ENCODE data around the gene KHDRBS2.

DNA sequence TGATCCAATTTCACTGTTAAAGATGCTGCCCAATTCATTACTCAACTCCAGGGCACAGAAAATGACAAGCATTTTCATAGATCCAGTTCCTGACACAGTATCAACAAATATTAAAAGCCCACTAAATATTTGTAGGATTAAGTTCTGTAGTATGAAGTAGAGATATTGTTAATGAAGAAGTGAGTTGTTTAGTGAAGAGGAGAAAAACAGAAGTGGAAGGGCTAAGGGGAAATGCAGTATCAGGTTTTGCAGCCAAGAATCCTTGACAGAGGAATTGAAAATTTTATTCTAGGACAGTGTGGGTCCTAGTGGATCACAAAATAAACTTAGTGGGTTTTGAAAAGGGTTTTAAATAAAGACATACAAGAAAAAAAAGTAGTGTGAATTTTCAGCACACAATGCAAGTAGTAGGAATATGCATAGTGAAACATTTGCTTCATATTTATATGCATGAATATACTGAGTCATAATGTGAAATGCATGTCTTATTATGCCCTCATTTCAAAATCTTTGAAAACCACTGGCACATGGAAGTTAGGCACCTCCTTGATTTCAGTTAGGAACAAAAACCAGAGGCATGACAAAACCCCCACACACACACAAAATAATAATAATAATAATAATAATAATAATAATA is 338.6 kb downstream of the KHDRBS2 start:
- TF ChIP-seq EZH2 (IDR thresholded peaks at IDR 0.05; ENCODE audit: borderline replicate concordance, low read depth, low read length, severe bottlenecking), result no peak
- TF ChIP-seq, protein P1, sequence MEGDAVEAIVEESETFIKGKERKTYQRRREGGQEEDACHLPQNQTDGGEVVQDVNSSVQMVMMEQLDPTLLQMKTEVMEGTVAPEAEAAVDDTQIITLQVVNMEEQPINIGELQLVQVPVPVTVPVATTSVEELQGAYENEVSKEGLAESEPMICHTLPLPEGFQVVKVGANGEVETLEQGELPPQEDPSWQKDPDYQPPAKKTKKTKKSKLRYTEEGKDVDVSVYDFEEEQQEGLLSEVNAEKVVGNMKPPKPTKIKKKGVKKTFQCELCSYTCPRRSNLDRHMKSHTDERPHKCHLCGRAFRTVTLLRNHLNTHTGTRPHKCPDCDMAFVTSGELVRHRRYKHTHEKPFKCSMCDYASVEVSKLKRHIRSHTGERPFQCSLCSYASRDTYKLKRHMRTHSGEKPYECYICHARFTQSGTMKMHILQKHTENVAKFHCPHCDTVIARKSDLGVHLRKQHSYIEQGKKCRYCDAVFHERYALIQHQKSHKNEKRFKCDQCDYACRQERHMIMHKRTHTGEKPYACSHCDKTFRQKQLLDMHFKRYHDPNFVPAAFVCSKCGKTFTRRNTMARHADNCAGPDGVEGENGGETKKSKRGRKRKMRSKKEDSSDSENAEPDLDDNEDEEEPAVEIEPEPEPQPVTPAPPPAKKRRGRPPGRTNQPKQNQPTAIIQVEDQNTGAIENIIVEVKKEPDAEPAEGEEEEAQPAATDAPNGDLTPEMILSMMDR (IDR thresholded peaks at IDR 0.05; ENCODE audit: extremely low read depth in 1 of 2, insufficient read depth in 1 of 2, low read depth in 1 of 2, low read length in 2 of 2), result no peak

Measured in endothelial cell of umbilical vein (primary cell).